K562 (cell line): ENCODE data around the gene NTM. TPM values are rescaled to one million over a fixed set of nuclear protein-coding genes. Genes with fewer than 3 reads are reported as not detected.

Source experiments
- ATAC-seq: fragments of 200-7000 bp; cut with Tn5 transposase; 3 replicates; pipeline ENCODE4 v1.9.1; 2020; ENCODE audit warnings: moderate library complexity
- BruUV-seq: library from RNA; stranded (reverse); fragments of 400-500 nt; replicated peaks from 2 replicates; lab custom pipeline; 2021; lab: Mats Ljungman, UMichigan
- CTCF ChIA-PET: fragments of 300-600 bp; formaldehyde crosslinking; extraction: SDS; loops from one replicate; lab custom pipeline; 2021; ENCODE audit warnings: low intra/inter-chr PET ratio; lab: Yijun Ruan, JAX
- POLR2A ChIA-PET: fragments of 300-600, 350-650 bp; sonication (Branson Sonifier 250); formaldehyde crosslinking; extraction: SDS; loops from one replicate; lab custom pipeline; 2021; ENCODE audit warnings: antibody characterized with exemption, inconsistent platforms; lab: Yijun Ruan, JAX
- DNase-seq, 4 experiments: peaks; one replicate each; pipeline versions ENCODE4 v3.0.0 to v3.0.0-alpha.2; 2011 to 2018; ENCODE audit warnings: low spot score in 3 of 4, mixed read lengths in 3 of 4; ENCODE audit errors: extremely low read depth in 1 of 4
- FAIRE-seq: peaks from 2 replicates; lab custom pipeline; 2011; peaks lifted over from hg19 to GRCh38; lab: Jason Lieb, UNC
- H2AFZ ChIP-seq: 2 replicates; pipeline ENCODE4 v1.6.0; 2011; ENCODE audit warnings: low read depth, low read length, control low read depth, inconsistent platforms
- H3K27ac ChIP-seq: fragments of 200-600 bp; 3 replicates; pipeline ENCODE4 v1.8.0; 2011; ENCODE audit warnings: low read depth, mild to moderate bottlenecking, control low read depth, inconsistent platforms, low read length, moderate library complexity, mixed read lengths; ENCODE audit errors: extremely low read depth
- H3K27me3 ChIP-seq, 2 experiments: fragments of 300-600 bp in 1 of 2; 2 replicates in 1 of 2; 3 replicates in 1 of 2; pipeline versions ENCODE4 v1.6.0 to v1.8.0; 2011; ENCODE audit warnings: inconsistent platforms in 2 of 2, low read length in 2 of 2, mild to moderate bottlenecking in 1 of 2, mixed read lengths in 1 of 2, moderate library complexity in 1 of 2; ENCODE audit not compliant: control insufficient read depth in 2 of 2, insufficient read depth in 2 of 2
- H3K36me3 ChIP-seq: fragments of 300-600 bp; 3 replicates; pipeline ENCODE4 v1.8.0; 2011; ENCODE audit warnings: mild to moderate bottlenecking, low read length, inconsistent platforms; ENCODE audit not compliant: control insufficient read depth, insufficient read depth
- H3K4me1 ChIP-seq, 2 experiments: fragments of 200-600 bp in 1 of 2; replicated peaks in 1 of 2; 2 replicates in 1 of 2; 3 replicates in 1 of 2; pipeline versions ENCODE4 v1.5.1 to v1.8.0; 2011; ENCODE audit warnings: inconsistent platforms in 2 of 2, low read length in 2 of 2, mild to moderate bottlenecking in 1 of 2, mixed read lengths in 1 of 2, moderate library complexity in 1 of 2; ENCODE audit not compliant: control insufficient read depth in 2 of 2, insufficient read depth in 2 of 2
- H3K4me2 ChIP-seq: 2 replicates; pipeline ENCODE4 v1.6.1; 2011; ENCODE audit warnings: low read length, control low read depth, inconsistent platforms, mixed read lengths; ENCODE audit not compliant: insufficient read depth
- H3K4me3 ChIP-seq: fragments of 200-600 bp; sonication (generic), shearing (Covaris generic); 2 replicates; pipeline ENCODE4 v1.5.1; 2016; ENCODE audit warnings: control low read depth, inconsistent platforms
- H3K79me2 ChIP-seq: fragments of 200-600 bp; 3 replicates; pipeline ENCODE4 v1.8.0; 2011; ENCODE audit warnings: low read length, inconsistent platforms; ENCODE audit not compliant: control insufficient read depth, insufficient read depth
- H3K9ac ChIP-seq, 2 experiments: 2 replicates each; pipeline versions ENCODE4 v1.6.0 to v1.6.1; 2011; ENCODE audit warnings: low read depth in 2 of 2, low read length in 2 of 2, control low read depth in 1 of 2, inconsistent platforms in 1 of 2, mild to moderate bottlenecking in 1 of 2, mixed read lengths in 1 of 2; ENCODE audit not compliant: insufficient read depth in 1 of 2
- H3K9me1 ChIP-seq: one replicate; pipeline ENCODE4 v1.6.0; 2011; ENCODE audit warnings: inconsistent platforms, mild to moderate bottlenecking, low read length, moderate library complexity; ENCODE audit not compliant: control insufficient read depth, insufficient read depth
- H3K9me3 ChIP-seq: replicated peaks from 2 replicates; pipeline ENCODE4 v1.5.1; 2011; ENCODE audit warnings: low read depth, low read length, inconsistent platforms; ENCODE audit not compliant: control insufficient read depth, insufficient read depth
- H4K20me1 ChIP-seq: replicated peaks from 2 replicates; pipeline ENCODE4 v1.6.1; 2011; ENCODE audit warnings: low read length, inconsistent platforms, mixed read lengths; ENCODE audit not compliant: control insufficient read depth, insufficient read depth
- ASH1L ChIP-seq: fragments of 450-650 bp; IDR thresholded peaks from 2 replicates; pipeline ENCODE4 v1.6.1; 2018; ENCODE audit warnings: borderline replicate concordance, mild to moderate bottlenecking, low read depth; ENCODE audit not compliant: partially characterized antibody
- CHAMP1 ChIP-seq: fragments of 450-650 bp; IDR thresholded peaks from 2 replicates; pipeline ENCODE4 v1.6.1; 2016; ENCODE audit warnings: mild to moderate bottlenecking
- LARP7 ChIP-seq: fragments of 450-650 bp; IDR thresholded peaks from 2 replicates; pipeline ENCODE4 v1.6.1; 2016
- RBBP5 ChIP-seq: fragments of 200-600 bp; sonication (generic); IDR thresholded peaks from 2 replicates; pipeline ENCODE4 v1.6.1; 2012; ENCODE audit warnings: borderline replicate concordance, mild to moderate bottlenecking, low read length, control low read depth, inconsistent platforms; ENCODE audit not compliant: insufficient read depth, poor library complexity, severe bottlenecking
- ZNF121 ChIP-seq: sonication (generic); formaldehyde crosslinking; conservative IDR thresholded peaks from 2 replicates; pipeline ENCODE4 v1.8.0; 2022; ENCODE audit warnings: missing genetic modification reagents
- ZNF277 ChIP-seq: fragments of 250-450 bp; sonication (Bioruptor Pico); IDR thresholded peaks from 2 replicates; pipeline ENCODE4 v1.8.0; 2022; ENCODE audit warnings: inconsistent platforms, mild to moderate bottlenecking, moderate library complexity, borderline replicate concordance
- ZNF512 ChIP-seq: IDR thresholded peaks from 2 replicates; pipeline ENCODE4 v1.6.1; 2016; ENCODE audit warnings: missing genetic modification characterization, missing compliant biosample characterization
- WGBS: fragments of 100-300 bp; shearing (Covaris generic); methylation state at CpG from one replicate; pipeline ENCODE4 v1.1.6; 2016; ENCODE audit warnings: low coverage, mixed read lengths; ENCODE audit not compliant: insufficient coverage; ENCODE audit errors: missing lambda C conversion rate; 5-methylcytosine and 5-hydroxymethylcytosine counted together
- in situ Hi-C: fragments of 300-500 bp; cut with MboI; formaldehyde crosslinking; loops from 4 replicates; pipeline ENCODE4 v1.15.0; 2018; ENCODE audit warnings: inconsistent platforms, mixed read lengths
- intact Hi-C: fragments of 100-400 bp; cut with micrococcal nuclease; formaldehyde crosslinking; loops from 2 replicates; pipeline ENCODE4 v1.14.2; 2022
- polyA plus RNA-seq, 8 experiments: library from polyadenylated mRNA; depleted of rRNA in 4 of 8; stranded (reverse) in 5 of 8; unstranded in 3 of 8; fragments of >200 nt; fragmentation: Nextera tagmentation in 2 of 8; fragmentation: Illumina TruSeq in 1 of 8; extraction: Ambion mirVana in 2 of 8; extraction: Trizol in 1 of 8; gene quantifications; 2 replicates each; pipeline versions ENCODE4 v1.2.1 to v1.2.3, GENCODE V29; 2011 to 2014; ENCODE audit warnings: inconsistent platforms in 1 of 8, missing spikeins in 1 of 8
- total RNA-seq, 7 experiments: library from RNA; depleted of rRNA in 6 of 7; stranded (reverse); fragments of >200 nt in 6 of 7; fragmentation: Illumina TruSeq in 2 of 7; extraction: Trizol in 2 of 7; gene quantifications; 2 replicates each; pipeline versions ENCODE4 v1.2.1 to v1.2.3, GENCODE V29; 2011 to 2021; ENCODE audit warnings: low replicate concordance in 1 of 7

Gene NTM
- total and polyA plus RNA-seq, 9 of the 15 experiments (the other 6 are each of a cell fraction or from before 2014, with no cell fraction given), result not detected

GRCh38 chr11:131371791-131372104, 1.3 kb downstream of the NTM start:
- intact Hi-C loops, result no loop called here
- no peaks in the 10 kb centered on the region for H3K9me1 ChIP-seq
- FAIRE-seq (no peak), ATAC-seq (no peak), DNase-seq (no peak)
- H2AFZ ChIP-seq, result no peak overlapping the region
- peaks cover 4 to 25% of the 10 kb centered on the region in 2 experiments; a peak in 4 of 5 replicates for H3K27me3 ChIP-seq
- CTCF ChIA-PET, result no interaction called here
- WGBS, result 0% methylated on average over 5 of the region's 7 CpGs
- POLR2A ChIA-PET, result no interaction called here
- no peaks in the 10 kb centered on the region for H3K4me1 ChIP-seq
- TF ChIP-seq ZNF277 (CRISPR knock-in tag), result no peak
- no peak for TF ChIP-seq ZNF121 (CRISPR knock-in tag)
- TF ChIP-seq LARP7, result no peak
- TF ChIP-seq CHAMP1, result no peak
- TF ChIP-seq ASH1L, result no peak
- TF ChIP-seq RBBP5, result no peak
- no peak for TF ChIP-seq ZNF512 (tag)
- H3K9ac ChIP-seq, result no peak overlapping the region
- H4K20me1 ChIP-seq, result no peaks in the 10 kb centered on the region; the same call in 1 of the 2 replicates
- no peaks in the 10 kb centered on the region for H3K9me3 ChIP-seq
- in situ Hi-C loops, result no loop called here
- H3K79me2 ChIP-seq, result no peaks in the 10 kb centered on the region
- no peak overlapping the region for H3K4me3 ChIP-seq
- BruUV-seq, result no TSS peak
- H3K4me2 ChIP-seq, result no peak overlapping the region
- no peak overlapping the region for H3K27ac ChIP-seq
- H3K36me3 ChIP-seq, result no peaks in the 10 kb centered on the region
